UCSD-AML1 (cell line): Measurements from ENCODE around the gene HOXB4.

ENCODE experiments used
- DNase-seq: peaks from one replicate; lab custom pipeline; 2025; ENCODE audit not compliant: unreplicated experiment; lab: John Stamatoyannopoulos, UW

Gene HOXB4

DNA sequence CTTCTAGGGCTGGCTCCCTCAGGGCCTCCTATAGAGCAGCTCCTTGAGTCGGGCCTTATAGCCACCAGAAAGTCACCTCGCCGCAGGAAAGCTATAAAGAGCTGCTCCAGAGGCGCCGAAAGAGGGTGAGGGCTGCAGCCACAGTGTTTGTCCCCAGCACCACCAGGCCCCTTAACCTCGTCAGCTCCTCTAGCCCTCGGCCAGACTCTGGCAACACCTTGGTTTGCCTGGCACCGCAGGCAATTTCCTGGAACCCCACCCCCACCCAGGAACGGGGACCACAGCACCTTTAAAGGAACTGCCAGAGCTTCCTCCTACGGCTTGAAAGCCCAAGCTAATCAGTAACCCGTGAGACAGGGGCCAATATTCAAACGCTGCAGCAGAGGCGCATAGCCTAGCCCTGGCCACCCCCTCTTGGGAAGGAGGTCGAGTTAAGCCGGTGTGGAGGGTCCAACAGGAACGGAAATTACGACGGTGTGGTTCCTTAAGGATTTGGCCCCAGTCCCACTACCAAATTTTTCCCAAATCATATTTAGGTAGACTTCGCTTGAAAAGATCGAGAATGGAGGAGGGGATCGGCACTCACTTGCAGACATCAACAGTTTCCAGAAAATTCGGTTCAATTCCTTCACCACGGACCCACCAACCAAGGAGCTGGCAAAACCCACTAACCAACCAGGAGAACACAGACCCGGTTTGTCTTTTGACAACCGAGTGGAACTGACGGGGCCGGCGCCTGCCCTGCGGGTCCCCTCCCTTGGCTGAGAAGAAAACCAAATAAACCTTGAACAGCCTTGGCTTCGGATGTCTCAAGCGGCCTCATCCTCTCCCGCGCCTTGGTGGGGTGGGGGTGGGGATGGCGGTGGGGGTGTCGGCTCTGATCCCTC is 23.6 kb upstream of the HOXB4 start:
- DNase-seq: no peak

DNA sequence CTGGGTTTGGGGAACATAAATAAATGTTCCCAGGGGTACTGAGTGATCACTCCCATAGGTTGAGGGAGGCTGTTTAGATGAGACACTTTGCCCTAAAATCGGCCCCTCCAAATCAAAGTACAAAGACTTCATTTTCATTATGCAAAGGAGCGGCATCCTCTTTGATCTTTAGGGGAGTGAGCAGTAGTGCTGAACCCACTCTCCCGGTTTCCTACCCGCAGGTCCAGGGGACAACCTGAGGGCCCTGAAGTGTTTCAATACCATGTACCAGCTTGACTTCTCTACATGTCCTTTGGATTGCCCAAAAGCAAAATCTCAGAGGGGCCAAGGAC is 23.0 kb upstream of the HOXB4 start:
- no peak for DNase-seq

DNA sequence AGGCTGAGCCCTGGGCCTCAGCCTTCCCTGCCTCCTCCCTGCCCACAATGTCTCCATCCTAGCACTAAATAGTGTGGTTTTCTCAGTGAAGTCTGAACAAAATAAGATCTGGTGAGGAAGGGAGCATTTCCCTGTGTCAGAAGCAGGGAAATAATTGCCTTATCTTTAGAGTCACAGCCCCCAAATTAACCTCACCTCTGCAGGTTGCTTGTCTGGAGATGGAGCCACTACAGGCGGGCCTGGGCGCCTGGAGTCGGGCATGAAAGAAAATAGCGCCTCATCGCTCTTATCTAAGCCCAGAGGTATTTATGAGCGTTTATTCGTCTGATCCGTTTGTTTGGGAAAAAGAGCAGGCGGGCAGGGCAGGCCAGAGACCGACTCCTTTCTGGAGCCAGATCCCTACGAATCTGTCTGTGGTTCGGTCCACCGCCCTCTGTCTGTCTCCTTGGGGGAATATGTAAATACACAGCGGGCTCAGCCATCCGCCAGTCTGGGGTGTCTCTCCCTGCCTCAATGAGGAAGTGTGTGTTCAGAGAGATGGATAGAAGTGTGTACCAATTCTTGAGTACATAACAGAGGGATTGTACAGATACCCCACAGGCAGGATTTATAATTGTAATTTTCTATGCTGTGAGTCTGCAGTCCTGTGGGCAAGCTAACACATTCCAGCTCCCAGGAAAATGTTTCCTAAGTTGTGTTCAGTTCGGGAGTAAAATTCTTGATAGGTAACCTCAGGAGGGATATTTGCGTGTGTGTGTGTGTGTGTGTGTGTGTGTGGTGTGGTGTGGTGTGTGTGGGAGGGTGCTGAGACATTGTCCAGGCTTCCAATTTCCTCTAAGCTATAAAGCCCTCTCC is 22.3 kb upstream of the HOXB4 start:
- DNase-seq: no peak

DNA sequence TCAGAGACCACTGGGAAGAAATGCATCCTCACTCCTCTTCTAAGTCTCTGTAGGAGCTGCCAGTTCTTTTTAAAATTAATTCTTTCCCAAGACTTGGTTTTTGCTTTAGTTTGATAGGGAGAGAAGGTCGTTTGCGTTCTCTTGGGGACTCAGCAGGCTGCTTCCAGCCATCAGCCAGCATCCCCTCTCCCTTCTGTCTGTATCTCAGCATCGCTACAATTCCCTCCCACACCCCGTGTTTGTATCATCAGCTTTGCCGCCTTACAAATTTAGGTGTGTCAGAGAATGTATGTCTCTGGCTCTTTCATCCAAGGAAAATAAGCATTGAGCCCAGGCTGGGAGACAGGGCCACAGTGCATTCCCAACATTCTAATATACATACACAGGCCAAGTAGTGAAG is 21.2 kb upstream of the HOXB4 start:
- no peak for DNase-seq

DNA sequence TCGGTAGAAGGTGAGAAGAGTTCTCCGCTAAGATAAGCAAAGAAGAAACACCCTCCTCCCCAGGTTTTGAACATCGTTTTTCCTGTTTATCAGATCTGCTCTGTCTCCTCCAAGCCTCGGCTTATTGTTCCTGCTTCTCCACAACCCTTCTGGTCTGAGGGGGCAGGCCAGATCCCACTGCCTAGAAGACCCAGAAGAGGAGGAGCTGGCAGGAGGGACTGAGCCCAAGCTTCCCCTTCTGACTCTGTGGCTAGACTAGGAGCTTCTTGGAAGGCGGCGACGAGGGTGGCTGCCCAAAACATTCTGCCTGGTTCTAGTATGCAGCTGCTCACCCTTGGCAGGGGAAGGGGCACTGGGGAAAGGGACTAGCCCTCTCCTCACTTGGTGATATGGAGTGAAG is 20.6 kb upstream of the HOXB4 start:
- no peak for DNase-seq

DNA sequence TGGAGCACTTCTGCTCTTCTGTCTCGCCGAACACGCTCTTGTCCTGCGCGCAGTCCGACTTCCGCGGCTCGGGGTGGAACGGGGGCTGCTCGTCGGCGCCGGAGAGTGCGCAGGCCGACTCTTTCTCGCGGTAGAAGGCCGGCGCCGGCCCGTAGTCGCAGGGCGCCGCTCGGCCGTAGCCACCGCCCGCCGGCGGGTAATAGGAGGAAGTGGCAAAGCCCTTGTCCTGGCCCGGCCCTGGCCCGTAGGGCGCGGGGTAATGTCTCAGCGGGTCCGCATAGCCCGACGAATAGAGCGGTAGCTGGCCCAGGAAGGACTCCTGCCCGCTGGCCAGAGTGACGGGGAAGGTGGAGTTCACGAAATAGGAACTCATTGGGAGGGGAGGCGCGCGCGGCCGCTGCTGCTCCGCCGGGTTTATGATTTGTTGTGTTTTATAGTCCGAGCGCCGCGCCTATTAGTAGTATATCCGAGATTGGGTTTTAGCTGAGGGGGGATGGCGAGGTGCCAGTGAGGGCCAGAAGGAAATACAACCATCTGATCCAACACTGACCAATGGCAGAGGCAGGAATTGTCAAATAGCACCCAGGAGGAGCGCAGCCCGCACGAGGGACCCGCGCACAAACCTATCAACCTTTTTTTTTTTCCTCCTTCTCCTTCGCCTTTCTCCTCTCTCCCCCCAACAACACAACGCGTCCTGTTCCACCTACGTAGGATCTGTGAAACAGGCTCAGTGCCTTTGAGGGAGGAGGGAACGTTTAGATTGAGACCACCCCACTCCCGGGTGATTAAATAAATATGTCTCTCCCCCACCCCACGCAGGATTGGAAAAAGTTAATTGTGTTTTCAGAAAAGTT is 19.9 kb upstream of the HOXB4 start:
- peak; percentile 65 for DNase-seq

DNA sequence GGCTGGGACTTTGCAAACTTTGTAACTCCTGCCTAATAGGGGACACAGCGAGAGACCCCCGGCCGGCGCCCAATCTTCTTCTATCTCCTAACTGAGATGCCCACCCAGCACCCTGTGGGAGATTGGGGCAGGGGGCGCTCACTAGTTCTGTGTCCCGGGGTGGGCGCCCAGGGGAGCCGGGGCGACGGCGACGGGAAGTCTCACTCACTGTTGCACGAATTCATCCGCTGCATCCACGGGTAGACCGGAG is 19.3 kb upstream of the HOXB4 start:
- DNase-seq: no peak

DNA sequence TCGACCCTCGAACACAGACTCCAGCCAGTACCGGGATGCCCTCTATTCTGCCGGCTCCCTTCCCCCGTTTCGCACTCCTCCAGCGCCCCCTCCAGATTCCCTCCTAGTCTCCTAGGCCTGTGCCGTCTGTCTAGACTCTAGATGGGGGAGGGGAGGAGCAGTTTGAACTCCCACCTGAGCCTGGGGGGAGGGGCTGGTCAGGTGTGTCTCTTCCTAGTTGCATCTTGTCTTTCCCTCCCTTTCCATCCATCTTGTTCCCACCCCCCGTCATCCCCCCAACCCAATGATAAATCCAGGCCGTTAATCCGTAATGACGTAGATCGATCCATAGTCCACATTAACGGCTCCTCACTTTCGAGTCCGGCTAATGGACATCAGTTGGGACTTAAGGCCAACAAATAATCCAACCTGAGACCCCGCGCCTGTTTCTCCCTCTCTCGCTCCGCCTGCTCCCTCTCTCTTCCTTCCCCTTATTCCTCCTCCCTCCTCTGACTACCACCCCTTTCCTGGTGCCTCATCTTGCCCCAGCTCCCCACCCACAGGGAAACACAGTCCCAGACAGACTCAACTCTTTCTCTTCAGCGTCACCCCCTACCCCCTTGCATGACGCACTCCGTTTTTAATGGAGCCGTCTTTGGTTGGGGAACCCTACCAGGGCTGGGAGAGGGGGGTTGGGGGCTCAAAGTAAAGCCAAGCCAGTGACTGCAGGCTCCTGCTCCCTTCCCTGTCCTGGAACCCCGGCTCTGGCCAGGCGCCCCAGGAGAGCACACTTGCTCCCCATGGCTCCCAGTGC is 18.8 kb upstream of the HOXB4 start:
- no peak for DNase-seq

DNA sequence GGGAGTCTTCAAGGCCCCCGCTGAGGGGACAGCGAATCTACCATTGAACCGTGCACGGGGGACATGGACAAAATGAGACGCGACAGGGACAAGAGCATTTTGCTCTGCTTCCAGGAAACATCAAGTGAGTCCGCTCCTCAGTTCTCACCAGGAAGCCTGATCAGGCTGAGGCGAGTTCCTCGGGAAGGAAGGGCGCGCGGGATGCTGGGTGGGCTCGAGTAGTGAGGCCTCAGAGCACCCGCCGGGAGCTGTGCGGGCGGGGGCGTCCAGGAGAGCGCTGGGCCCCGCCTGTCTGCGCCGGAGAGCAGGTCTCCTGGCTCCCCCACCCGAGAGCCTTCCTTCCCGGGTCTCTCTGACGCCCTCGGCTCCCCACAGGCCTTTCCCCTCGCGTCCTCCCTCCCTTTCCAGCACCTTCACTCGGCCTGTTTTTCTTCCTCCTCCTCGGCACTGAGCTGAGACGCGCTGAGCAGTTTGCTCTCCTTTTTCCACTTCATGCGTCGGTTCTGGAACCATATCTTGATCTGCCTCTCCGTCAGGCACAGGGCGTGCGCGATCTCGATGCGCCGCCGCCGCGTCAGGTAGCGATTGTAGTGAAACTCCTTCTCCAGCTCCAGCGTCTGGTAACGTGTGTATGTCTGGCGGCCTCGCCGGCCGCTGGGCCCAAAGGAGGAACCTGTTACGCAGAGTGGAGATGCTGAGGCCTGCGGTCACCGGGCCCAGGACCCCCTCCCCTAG is 18.0 kb upstream of the HOXB4 start:
- no peak for DNase-seq

DNA sequence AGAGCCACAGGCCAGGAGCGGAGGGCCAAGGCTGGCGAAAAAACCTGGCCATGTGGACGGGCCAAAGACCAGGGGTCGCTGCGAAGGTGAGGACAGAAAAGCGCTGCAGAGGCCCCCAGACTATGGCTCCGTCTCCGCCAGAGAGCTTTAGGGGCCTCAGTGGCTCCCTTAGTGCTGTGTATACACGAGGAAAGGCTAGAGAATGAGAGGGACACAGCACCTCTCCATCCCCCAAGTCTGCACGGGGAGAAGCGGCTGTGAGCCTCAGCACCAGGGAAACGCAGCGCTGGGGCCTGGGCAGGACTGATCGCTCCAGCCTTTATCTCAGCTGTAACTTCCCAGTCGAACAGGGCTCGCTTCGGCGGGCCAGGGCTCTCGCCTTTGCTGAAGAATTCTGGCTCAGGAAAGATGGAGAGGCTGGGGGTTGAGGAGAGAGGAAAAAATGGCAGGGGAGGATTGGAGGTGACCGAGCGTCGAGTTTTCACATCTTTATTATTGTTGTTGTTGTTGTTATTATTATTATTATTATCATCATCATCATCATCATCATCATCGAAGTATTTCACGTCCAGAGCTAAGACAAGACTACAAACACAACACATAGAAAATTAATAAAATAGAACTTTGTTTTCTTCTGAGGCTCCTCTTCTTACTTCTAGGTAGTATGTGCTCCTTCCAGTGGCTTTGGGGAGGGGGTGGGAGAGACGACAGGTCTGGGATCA is 17.3 kb upstream of the HOXB4 start:
- DNase-seq: no peak

DNA sequence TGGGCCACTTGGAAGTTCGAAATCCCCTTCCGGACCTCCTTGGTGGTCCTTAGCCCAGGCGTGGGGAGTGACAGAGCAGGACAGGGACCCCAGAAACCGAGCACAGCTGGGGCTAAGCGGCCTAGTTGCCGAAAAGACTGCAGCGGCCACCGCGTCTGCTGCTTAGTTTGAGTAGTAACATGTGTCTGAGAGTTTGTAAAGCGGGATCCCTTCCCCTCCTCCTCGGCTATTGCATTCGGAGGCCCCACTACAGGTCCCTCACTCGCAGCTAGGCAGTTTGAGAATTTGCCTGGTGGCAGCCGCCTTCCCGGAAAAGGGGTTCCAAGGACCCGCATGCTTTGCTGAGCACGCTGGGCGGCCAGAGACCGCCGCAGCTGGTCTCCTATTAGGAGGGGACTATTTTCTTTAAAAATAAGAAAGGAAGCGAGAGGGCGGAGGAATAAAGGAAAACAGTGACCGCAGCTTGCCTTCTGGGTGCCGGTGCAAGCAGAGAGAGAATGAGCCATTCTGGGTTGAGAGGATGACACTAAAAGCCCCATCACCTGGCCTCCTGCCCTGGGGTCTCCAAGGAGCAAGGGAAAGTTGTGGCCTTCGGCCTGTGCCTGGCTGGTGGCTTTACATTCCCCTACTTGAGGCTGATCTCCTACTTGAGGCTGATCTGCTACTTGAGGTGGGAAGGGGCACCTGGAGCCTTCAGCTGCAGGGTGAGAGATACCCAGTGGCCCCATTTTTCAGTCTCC is 16.6 kb upstream of the HOXB4 start:
- no peak for DNase-seq

DNA sequence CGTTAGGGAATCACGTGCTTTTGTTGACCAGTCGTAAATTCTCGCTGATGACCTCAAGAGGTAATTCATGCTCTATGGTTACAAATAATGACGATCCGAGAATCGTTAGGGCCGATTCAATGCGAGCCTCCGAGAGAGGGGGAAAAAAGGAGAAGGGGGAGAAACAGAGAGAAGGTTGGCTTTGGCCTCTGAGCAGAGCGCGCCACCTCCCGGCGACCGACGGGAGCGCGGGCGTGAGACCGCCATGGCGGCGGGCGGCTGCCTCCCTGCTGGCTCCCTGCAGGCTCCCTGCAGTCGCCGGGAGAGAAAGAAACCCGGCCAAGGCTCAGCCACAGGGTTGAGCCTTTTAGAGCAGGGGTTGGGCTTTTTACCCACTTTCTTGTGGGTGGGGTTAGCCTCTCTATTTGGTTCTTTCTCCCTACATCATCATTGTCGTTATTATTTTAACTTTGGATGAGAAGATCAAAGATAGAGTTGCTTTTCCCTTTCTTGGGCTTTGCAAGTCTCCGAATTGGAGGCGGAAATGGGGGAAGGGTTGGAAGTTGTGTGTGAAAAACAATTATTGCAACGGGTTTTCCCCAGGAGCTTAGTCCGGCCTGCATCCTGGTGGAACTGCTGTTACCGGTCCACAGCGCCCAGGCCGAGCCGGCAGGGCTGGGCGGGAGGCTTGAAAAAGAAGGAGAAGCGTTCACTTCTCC is 15.8 kb upstream of the HOXB4 start:
- DNase-seq: peak; percentile 81

DNA sequence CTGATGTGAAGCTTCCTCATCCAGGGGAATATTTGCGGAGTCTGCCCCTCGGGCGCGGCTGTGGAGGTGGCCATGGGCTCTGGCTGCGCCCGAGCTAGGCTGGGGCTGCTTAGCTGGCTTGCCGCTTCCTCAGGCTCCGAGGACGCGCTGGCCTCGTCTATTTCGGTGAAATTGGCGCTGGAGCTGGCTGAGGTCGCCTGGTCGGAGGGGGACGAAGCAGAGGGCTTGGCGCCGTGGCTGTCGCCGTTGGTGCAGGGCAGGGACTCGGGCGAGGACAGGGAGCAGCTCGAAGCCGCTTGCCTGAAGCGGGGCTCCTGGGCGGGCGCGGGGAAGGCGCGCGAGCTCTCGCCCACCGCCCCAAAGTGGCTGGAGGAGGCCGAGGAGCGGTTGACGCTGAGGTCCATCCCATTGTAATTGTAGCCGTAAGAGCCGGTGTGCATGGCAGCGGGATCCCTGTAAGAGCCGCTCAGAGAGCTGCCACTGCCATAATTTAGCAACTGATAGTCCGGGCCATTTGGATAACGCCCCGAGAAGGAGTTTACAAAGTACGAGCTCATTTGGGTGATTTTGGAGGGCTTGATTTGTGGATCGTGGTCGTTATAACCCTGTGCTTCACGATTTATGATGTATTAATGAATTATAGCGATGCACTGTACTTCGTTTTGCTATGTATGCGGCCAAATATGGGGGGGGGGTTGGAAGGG is 15.1 kb upstream of the HOXB4 start, which contains the start of gene HOXB5:
HOXB5 (minus strand) TSS at position 654 of the 704 bp plus-strand sequence; CDS start at position 557, 97 bp downstream.
- peak; percentile 40 for DNase-seq

DNA sequence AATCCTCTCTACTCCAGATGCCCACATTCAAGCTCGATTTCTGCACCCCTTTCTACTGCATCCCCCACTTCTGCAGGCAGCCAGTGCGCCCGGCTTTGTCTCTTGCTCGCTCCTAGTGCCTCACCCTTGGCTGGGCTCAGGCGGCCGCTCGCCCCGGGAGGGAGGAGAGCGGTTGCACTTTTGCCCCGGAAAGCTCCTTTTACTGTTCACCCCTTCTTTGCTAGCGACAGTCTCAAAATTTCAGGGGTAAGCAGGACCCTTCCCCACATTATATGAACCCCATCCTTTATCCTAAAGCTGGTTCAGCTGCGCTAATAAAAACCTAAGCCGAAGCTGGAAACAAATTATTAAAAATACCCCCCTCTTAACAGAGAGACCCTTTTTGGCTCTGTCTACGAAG is 14.4 kb upstream of the HOXB4 start:
- no peak for DNase-seq

DNA sequence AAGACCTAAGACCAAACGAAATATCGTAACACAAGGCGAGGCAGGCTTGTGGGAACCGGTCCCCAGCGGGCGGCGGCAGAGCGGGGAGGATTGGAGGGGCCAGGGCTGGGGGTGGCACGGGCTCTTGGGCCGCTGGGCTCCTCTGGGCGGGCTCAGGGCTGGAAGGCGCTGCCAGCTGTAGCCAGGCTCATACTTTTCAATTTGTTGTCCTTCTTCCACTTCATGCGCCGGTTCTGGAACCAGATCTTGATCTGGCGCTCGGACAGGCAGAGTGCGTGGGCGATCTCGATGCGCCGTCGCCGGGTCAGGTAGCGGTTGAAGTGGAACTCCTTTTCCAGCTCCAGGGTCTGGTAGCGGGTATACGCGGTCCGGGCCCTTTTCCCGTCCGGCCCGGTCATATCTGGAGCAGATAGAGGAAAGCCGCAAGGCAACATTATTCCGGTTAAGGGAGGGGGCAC is 13.9 kb upstream of the HOXB4 start:
- DNase-seq: no peak

DNA sequence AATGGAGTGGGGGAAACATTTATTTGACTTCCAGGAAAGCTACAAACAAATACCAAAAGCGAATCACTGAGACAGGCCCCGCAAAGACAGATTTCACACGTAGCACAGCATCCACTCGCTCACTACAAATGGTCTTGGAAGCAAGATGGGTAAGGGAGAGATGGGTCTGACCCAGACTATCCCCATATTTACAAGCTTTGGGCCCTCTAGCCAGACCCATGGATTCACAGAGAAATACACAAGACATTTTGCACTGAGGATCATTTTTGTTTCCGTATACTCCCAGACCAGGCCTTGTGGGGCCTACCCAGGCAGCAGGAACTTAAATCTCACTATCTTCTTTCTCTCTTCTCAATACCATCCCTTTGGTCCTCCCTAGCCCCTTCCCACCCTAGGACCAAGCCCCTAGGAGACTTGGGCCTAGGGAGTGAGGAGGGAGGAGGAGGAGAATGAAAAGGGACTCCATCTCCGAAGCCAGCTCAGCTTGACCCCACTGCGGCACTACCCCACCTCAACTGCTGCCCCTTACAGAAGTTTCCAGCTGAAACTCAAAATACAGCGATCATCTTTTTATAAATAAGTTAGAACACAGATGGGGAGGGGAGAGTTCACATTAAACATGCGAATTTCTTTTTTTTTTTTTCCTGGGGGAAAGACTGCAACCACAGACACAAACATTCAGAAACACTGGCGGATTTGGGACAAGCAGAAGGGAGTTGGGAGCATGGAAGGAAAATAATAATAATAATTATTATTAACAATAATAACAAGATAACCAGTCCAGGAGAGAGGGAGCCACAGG is 13.3 kb upstream of the HOXB4 start:
- DNase-seq: no peak
